Measurements from ENCODE around the gene TMTC2. TPM values are rescaled to one million over a fixed set of nuclear protein-coding genes. Genes with fewer than 3 reads are reported as not detected.

The TMTC2 gene
- total RNA-seq, 2 donors from 2014 or later = 2.9 to 3.2 TPM

DNA sequence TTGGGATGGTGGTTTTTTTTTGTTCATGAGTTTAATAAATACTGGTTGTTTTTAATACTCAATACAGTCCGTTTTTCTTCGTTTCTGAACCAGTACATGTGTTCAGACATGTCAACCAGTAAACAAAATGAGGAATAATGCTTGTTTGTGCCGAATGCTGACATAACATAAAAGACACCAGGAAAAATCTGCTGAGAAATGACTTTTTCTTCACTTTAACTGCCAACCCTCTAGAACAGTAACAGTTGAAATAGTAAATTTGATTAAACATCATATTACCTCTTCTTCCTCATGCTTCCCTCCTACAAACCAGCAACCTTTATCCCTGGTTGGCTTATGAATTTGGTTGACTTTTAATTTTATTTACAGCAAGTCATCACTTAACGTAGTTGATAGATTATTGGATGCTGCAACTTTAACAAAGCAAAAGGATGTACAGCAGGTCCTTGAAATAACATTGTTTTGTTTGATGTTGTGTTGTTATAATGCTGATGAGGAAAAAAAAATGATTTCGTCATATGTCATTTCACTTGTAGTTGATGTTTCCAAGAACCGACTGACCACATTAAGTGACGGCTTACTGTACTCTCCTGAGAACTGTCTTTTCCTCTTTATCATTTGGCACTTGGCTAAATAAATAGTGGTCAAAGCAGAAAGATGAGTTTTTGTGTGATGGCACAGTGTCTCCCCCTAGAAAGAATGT is 340.5 kb downstream of the TMTC2 start:
- no peak overlapping the region for H3K4me3 ChIP-seq
- no peaks in the 10 kb centered on the region for H3K27me3 ChIP-seq
- H3K4me1 ChIP-seq = no peaks in the 10 kb centered on the region
- no peaks in the 10 kb centered on the region for H3K36me3 ChIP-seq
- DNase-seq (ENCODE audit: low spot score) = no peak
- no peak overlapping the region for H3K27ac ChIP-seq
- TF ChIP-seq, protein P1, sequence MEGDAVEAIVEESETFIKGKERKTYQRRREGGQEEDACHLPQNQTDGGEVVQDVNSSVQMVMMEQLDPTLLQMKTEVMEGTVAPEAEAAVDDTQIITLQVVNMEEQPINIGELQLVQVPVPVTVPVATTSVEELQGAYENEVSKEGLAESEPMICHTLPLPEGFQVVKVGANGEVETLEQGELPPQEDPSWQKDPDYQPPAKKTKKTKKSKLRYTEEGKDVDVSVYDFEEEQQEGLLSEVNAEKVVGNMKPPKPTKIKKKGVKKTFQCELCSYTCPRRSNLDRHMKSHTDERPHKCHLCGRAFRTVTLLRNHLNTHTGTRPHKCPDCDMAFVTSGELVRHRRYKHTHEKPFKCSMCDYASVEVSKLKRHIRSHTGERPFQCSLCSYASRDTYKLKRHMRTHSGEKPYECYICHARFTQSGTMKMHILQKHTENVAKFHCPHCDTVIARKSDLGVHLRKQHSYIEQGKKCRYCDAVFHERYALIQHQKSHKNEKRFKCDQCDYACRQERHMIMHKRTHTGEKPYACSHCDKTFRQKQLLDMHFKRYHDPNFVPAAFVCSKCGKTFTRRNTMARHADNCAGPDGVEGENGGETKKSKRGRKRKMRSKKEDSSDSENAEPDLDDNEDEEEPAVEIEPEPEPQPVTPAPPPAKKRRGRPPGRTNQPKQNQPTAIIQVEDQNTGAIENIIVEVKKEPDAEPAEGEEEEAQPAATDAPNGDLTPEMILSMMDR (IDR thresholded peaks at IDR 0.05) = no peak
- no peaks in the 10 kb centered on the region for H3K9me3 ChIP-seq

DNA sequence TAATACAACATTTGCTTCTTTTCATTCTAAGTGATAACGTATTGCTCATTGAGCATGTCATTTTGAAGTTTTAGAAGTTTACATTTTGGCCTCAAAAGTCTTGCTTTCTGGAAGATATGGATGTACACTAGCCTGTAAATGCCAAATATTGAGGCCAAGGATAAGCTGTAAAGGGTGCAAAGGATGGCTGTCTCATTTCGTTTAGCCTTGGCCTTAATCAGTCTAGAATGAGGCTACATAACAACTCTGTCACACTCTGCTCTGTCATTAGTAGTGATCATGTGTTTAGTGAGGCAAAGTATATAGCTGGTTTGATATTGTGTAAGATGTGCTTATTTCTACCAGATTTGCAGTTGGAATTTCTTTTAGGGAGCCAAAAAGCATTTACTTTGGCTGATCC is 344.5 kb downstream of the TMTC2 start:
- Histone ChIP-seq H3K36me3 (no peaks in the 10 kb centered on the region), H3K27me3 (no peaks in the 10 kb centered on the region), H3K4me3 (no peak overlapping the region), H3K27ac (no peak overlapping the region), H3K4me1 (no peaks in the 10 kb centered on the region), H3K9me3 (no peaks in the 10 kb centered on the region)
- TF ChIP-seq, protein P1 (IDR thresholded peaks at IDR 0.05) = no peak
- no peak for DNase-seq (ENCODE audit: low spot score)

DNA sequence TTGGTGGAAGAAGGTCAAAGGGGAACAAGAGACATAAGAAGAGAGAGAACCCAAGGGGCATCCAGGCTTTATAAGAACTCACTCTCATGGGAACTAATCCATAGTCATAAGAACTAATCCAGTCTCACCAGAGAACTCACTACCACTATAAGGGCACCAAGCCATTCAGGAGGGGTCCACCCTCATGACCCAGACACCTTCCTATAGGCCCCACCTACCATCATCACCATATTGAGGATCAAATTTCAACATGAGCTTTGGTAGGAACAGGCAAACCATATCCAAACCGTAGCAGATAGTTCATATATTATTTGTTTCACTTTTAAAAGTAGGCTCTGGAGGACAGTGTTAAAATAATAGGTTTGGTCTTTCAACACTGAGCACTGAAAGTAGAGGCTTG is 350.1 kb downstream of the TMTC2 start:
- Histone ChIP-seq H3K36me3 (no peaks in the 10 kb centered on the region), H3K4me1 (no peaks in the 10 kb centered on the region), H3K27ac (no peak overlapping the region), H3K9me3 (no peaks in the 10 kb centered on the region), H3K27me3 (no peaks in the 10 kb centered on the region), H3K4me3 (no peak overlapping the region)
- TF ChIP-seq, protein P1 (IDR thresholded peaks at IDR 0.05) = no peak
- DNase-seq (ENCODE audit: low spot score) = no peak

DNA sequence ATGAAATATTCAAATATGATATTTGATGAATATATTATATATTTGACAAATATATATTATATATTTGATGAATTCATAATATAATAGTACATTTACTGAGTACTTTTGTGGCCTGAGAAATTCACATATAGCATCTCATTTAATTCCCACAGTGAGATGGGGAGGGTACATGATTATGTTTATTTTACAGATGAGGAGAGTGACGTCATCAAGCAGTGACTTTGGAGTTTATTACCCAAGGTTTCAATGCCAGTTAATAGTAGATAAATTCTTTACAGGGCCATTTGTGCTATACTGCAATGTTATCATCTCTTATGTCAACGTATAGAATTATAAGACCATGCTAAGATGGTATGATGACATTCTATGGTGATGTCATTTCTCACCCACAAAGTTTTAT is 352.7 kb downstream of the TMTC2 start:
- DNase-seq (ENCODE audit: low spot score) = no peak
- no peak overlapping the region for H3K4me3 ChIP-seq
- H3K4me1 ChIP-seq = no peaks in the 10 kb centered on the region
- no peaks in the 10 kb centered on the region for H3K9me3 ChIP-seq
- TF ChIP-seq, protein P1 (IDR thresholded peaks at IDR 0.05) = no peak
- H3K27ac ChIP-seq = no peak overlapping the region
- H3K36me3 ChIP-seq = no peaks in the 10 kb centered on the region
- H3K27me3 ChIP-seq = no peaks in the 10 kb centered on the region

DNA sequence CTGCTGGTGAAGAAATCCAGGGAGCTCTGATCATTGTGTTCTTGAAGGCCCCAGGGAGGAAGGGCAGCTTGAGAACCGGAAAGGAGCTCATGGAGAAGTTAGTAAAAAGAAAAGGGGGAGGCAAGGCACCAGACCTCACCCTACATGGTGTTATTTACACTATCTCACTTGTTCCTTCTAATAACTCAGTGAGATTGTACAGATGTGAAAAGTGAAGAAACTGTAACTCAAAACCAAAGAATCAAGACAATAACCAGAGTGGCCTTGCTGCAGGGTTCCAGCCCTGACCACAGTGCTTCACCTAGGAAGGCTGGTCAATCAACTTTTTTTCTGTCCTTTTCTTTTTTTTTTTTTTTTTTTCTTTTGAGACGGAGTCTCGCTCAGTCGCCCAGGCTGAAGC is 353.6 kb downstream of the TMTC2 start:
- no peaks in the 10 kb centered on the region for H3K36me3 ChIP-seq
- no peaks in the 10 kb centered on the region for H3K4me1 ChIP-seq
- TF ChIP-seq, protein P1 (IDR thresholded peaks at IDR 0.05) = no peak
- DNase-seq (ENCODE audit: low spot score) = no peak
- H3K27ac ChIP-seq = no peak overlapping the region
- no peak overlapping the region for H3K4me3 ChIP-seq
- no peaks in the 10 kb centered on the region for H3K27me3 ChIP-seq
- no peaks in the 10 kb centered on the region for H3K9me3 ChIP-seq

DNA sequence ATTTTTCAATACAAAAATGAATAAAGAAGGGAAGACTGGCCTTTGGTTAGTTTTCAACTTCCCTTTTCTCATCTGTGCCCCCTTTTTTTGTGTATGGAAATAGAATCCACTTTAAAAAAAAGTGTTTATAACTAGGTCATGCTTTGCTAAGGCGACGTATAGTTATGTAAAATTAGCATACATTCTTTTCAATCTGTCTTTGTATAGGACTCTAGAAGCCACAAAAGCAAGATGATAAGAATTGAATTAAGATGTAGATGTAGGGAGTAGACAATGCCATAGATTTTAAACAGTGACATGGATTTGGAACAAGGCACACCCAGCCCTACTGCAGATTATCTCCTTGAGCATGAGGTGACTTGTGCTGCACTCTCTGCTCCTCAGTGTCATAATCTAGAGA is 354.3 kb downstream of the TMTC2 start:
- Histone ChIP-seq H3K4me1 (no peaks in the 10 kb centered on the region), H3K36me3 (no peaks in the 10 kb centered on the region), H3K27ac (no peak overlapping the region), H3K9me3 (no peaks in the 10 kb centered on the region), H3K27me3 (no peaks in the 10 kb centered on the region), H3K4me3 (no peak overlapping the region)
- TF ChIP-seq, protein P1 (IDR thresholded peaks at IDR 0.05) = no peak
- no peak for DNase-seq (ENCODE audit: low spot score)
